ENCODE data around the gene NAV2.
A peak's percentile ranks its signal among the peaks of the same experiment; 100 is the strongest.

NAV2 gene

DNA sequence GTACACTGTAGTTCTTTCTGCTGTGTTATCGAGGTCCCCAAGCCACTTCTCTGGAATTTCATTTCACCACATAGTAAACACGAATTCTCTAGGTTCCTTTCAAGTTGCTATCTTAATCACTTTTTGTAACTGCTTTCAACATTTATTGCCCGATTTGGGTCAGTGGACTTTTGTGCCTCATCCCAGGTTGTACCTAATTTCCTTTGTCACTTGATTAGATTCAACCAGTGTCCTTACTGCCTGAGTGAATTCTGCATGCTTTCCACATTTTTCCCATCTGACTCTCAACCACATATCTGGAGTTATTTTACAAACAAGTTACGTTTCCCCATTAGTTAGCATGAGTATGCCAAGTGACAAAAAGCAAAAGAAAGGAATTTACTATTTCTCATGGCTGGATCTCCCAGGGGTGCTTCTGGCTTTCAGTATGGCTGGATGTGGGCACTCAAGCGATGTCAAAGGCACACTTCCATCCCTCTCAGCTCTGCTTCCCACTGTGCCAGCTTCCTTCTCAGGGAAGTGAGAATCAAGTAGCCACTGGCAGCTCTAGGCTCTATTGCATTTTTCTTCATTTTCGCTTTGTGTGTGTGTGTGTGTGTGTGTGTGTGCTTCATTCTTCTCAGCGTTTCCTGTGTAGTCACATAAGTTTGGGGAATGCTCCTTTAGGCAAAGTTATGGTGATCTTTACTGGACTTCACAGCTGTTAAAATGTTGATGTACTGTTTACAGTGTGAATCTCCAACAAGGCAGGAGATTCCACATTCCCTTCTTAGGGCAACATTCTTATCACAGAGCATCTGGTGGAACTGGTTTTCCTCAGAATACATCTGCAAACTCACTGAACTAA, 318.7 kb downstream of the NAV2 start:
- no peak for DNase-seq
- TF ChIP-seq, protein P1, sequence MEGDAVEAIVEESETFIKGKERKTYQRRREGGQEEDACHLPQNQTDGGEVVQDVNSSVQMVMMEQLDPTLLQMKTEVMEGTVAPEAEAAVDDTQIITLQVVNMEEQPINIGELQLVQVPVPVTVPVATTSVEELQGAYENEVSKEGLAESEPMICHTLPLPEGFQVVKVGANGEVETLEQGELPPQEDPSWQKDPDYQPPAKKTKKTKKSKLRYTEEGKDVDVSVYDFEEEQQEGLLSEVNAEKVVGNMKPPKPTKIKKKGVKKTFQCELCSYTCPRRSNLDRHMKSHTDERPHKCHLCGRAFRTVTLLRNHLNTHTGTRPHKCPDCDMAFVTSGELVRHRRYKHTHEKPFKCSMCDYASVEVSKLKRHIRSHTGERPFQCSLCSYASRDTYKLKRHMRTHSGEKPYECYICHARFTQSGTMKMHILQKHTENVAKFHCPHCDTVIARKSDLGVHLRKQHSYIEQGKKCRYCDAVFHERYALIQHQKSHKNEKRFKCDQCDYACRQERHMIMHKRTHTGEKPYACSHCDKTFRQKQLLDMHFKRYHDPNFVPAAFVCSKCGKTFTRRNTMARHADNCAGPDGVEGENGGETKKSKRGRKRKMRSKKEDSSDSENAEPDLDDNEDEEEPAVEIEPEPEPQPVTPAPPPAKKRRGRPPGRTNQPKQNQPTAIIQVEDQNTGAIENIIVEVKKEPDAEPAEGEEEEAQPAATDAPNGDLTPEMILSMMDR (IDR thresholded peaks at IDR 0.05): no peak
- peaks cover 94% of the 10 kb centered on the region for H3K4me1 Mint-ChIP-seq
- peak overlapping the region; percentile 13 for H3K4me3 Mint-ChIP-seq
- H3K9me3 Mint-ChIP-seq: no peaks in the 10 kb centered on the region
- peaks cover 8% of the 10 kb centered on the region for H3K27me3 Mint-ChIP-seq (ENCODE audit: low read depth, poor library complexity)
- no peaks in the 10 kb centered on the region for H3K36me3 Mint-ChIP-seq (ENCODE audit: low read depth)
- H3K27ac Mint-ChIP-seq: peak overlapping the region; percentile 2

DNA sequence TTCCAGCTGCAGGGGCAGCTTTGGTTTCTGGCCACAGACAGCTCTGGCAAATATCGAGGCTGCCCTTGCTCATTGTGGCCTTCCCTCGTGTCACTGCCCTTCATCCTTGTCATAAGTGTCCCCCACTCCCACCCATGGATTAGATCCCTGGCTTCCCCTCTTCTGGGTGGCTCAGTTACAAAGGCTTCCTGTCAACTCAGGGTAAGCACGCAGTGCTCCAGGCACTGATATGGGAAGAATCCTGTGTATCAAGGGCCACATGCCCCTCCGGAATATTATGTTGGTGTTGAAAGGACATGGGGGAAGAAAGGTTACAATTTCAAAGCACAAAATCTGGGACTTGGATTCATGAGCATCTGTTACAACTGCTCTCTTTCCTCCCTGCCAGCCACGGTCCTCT, 319.5 kb downstream of the NAV2 start:
- Mint-ChIP-seq H3K27ac (no peak overlapping the region), H3K4me1 (peaks cover 94% of the 10 kb centered on the region)

DNA sequence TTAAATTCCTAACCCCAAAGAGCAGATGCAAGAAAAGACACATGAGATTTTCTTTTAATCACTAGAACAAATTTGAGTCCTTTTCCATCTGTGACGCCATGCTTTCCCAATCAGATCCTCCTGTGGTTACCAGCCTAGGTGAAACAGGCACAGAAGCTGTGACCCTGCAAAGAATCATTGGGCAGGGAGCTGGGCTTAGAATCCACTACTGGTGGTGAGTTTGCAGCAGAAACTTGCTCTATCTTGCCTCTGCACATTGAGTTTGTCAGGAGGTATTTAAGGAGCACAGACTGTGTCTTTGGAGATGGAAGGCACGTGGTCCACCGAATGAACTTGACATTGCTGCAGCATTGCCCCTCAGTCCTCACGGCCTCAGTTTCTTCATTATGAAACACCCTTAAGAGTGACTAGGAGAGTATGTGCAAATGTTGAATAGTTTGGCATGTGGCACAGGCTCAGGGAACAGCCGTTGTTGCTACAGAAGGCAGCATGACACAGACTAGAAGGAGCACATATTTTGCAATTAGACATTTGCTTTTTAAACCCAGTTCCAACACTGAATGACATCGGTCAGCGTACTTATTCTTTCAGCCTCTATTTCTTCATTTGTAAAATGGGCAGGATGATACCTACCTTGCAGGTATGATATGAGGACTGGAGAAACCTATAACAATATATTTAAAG, 320.1 kb downstream of the NAV2 start:
- peaks cover 94% of the 10 kb centered on the region for H3K4me1 Mint-ChIP-seq
- TF ChIP-seq, protein P1 (IDR thresholded peaks at IDR 0.05): no peak
- no peak for DNase-seq
- no peaks in the 10 kb centered on the region for H3K9me3 Mint-ChIP-seq
- H3K36me3 Mint-ChIP-seq (ENCODE audit: low read depth): peaks cover 2% of the 10 kb centered on the region
- no peak overlapping the region for H3K4me3 Mint-ChIP-seq
- H3K27ac Mint-ChIP-seq: no peak overlapping the region
- H3K27me3 Mint-ChIP-seq (ENCODE audit: low read depth, poor library complexity): peaks cover 5% of the 10 kb centered on the region

More for the DNA sequence above, 319.5 kb downstream of the NAV2 start:
- H3K9me3 Mint-ChIP-seq: no peaks in the 10 kb centered on the region
- TF ChIP-seq, protein P1 (IDR thresholded peaks at IDR 0.05): no peak
- no peak for DNase-seq
- no peaks in the 10 kb centered on the region for H3K36me3 Mint-ChIP-seq (ENCODE audit: low read depth)
- no peak overlapping the region for H3K4me3 Mint-ChIP-seq
- peaks cover 8% of the 10 kb centered on the region for H3K27me3 Mint-ChIP-seq (ENCODE audit: low read depth, poor library complexity)

DNA sequence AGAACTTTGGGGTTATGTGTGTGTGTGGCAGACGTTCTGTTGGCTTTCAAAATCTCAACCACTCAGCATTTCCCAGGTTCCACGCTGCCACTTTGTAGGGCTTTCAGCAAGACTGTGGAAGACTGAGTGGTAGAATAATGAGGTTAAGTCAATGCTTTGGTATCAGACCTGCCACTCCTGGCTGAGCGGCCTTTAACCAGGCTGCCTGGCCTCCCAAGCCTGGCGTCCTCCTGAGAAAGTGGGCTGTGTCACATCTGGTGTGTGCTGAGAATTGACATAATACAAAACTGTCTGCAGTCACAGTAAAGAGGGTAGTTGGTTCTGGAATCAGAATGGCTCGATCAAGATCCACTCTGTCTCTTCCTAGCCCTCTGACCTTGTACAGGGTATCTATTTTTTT, 321.2 kb downstream of the NAV2 start:
- Mint-ChIP-seq H3K27ac (no peak overlapping the region), H3K9me3 (no peaks in the 10 kb centered on the region), H3K27me3 (ENCODE audit: low read depth, poor library complexity) (peaks cover 4% of the 10 kb centered on the region), H3K36me3 (ENCODE audit: low read depth) (peaks cover 10% of the 10 kb centered on the region), H3K4me1 (peaks cover 94% of the 10 kb centered on the region), H3K4me3 (no peak overlapping the region)
- DNase-seq: no peak
- TF ChIP-seq, protein P1 (IDR thresholded peaks at IDR 0.05): no peak

DNA sequence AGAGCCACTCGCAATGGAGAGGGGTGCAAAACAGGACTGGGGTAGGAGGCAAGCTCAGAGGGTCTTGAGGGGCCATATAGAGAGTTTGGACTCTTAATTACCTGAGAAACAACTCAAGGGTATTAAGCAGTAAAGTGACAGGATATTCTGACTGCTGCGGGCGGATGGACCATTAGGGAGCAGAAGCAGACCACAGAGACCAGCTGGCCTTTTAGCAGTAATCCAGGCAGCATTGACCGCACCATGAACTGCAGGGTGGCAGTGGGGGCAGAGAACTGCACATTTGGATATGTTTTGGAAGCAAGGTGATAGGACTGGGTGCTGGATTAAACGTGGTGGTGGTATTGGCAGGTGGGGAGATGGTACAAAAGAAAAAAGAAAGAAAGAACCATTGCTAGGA, 322.3 kb downstream of the NAV2 start:
- peak overlapping the region; percentile 42 for H3K4me3 Mint-ChIP-seq

More for the DNA sequence above, 322.3 kb downstream of the NAV2 start:
- Mint-ChIP-seq H3K36me3 (ENCODE audit: low read depth) (peaks cover 20% of the 10 kb centered on the region), H3K27ac (no peak overlapping the region), H3K9me3 (no peaks in the 10 kb centered on the region), H3K27me3 (ENCODE audit: low read depth, poor library complexity) (no peaks in the 10 kb centered on the region), H3K4me1 (peaks cover 94% of the 10 kb centered on the region)
- no peak for DNase-seq
- TF ChIP-seq, protein P1 (IDR thresholded peaks at IDR 0.05): no peak
